DOHH2 (cell line): Measurements from ENCODE around the gene GRM4.
"Not testable (repeated sequence)": the region's sequence is repeated elsewhere in the genome, so short reads cannot be mapped to it uniquely, and the experiment has no call there.

Source experiments
- H3F3A ChIP-seq: fragments of 200-600 bp; sonication (generic), shearing (Covaris generic); 2 replicates; pipeline ENCODE4 v1.6.0; 2016; ENCODE audit warnings: antibody characterized with exemption, mild to moderate bottlenecking; ENCODE audit not compliant: control insufficient read depth, insufficient read depth
- H3K27ac ChIP-seq: fragments of 200-600 bp; sonication (generic); 2 replicates; pipeline ENCODE4 v1.5.1; 2014; ENCODE audit warnings: low read depth, mild to moderate bottlenecking, low read length, moderate library complexity
- H3K27me3 ChIP-seq: fragments of 200-600 bp; sonication (generic); 2 replicates; pipeline ENCODE4 v1.6.1; 2014; ENCODE audit warnings: mild to moderate bottlenecking, low read length, mixed read lengths; ENCODE audit not compliant: control insufficient read depth
- H3K36me3 ChIP-seq: fragments of 200-600 bp; sonication (generic); 2 replicates; pipeline ENCODE4 v1.6.1; 2014; ENCODE audit warnings: mild to moderate bottlenecking, low read length, moderate library complexity, mixed read lengths; ENCODE audit not compliant: control insufficient read depth
- H3K4me1 ChIP-seq: fragments of 200-600 bp; sonication (generic); 2 replicates; pipeline ENCODE4 v1.6.1; 2014; ENCODE audit warnings: mild to moderate bottlenecking, low read length, mixed read lengths; ENCODE audit not compliant: control insufficient read depth
- H3K4me2 ChIP-seq: fragments of 200-600 bp; sonication (generic); 2 replicates; pipeline ENCODE4 v1.6.0; 2014; ENCODE audit warnings: mild to moderate bottlenecking, low read length, moderate library complexity
- H3K4me3 ChIP-seq: fragments of 200-600 bp; sonication (generic); 2 replicates; pipeline ENCODE4 v1.5.1; 2014; ENCODE audit warnings: mild to moderate bottlenecking, low read length, mixed read lengths
- H3K79me2 ChIP-seq: fragments of 200-600 bp; sonication (generic); 2 replicates; pipeline ENCODE4 v1.6.1; 2014; ENCODE audit warnings: mild to moderate bottlenecking, low read length, mixed read lengths; ENCODE audit not compliant: control insufficient read depth
- H3K9me2 ChIP-seq: fragments of 200-600 bp; sonication (generic); replicated peaks from 2 replicates; pipeline ENCODE4 v1.6.1; 2014; ENCODE audit warnings: mild to moderate bottlenecking, low read length, mixed read lengths; ENCODE audit not compliant: control insufficient read depth
- H3K9me3 ChIP-seq: fragments of 200-600 bp; sonication (generic); 2 replicates; pipeline ENCODE4 v1.6.1; 2014; ENCODE audit warnings: antibody characterized with exemption, low read length, mixed read lengths; ENCODE audit not compliant: control insufficient read depth, insufficient read depth
- H4K20me1 ChIP-seq: fragments of 200-600 bp; sonication (generic); 2 replicates; pipeline ENCODE4 v1.6.0; 2014; ENCODE audit warnings: low read depth, mild to moderate bottlenecking, antibody characterized with exemption, low read length, moderate library complexity; ENCODE audit not compliant: control insufficient read depth, insufficient read depth
- EZH2phosphoT487 ChIP-seq: fragments of 200-600 bp; sonication (generic); IDR thresholded peaks from 2 replicates; pipeline ENCODE4 v1.6.1; 2017; ENCODE audit warnings: borderline replicate concordance, mild to moderate bottlenecking, antibody characterized with exemption, low read length, moderate library complexity, mixed read lengths
- TF ChIP-seq, protein P1 (sequence below): fragments of 200-600 bp; sonication (generic); IDR thresholded peaks from one replicate; pipeline ENCODE4 v1.5.1; 2014; ENCODE audit warnings: antibody characterized with exemption, mild to moderate bottlenecking, low read depth, low read length; ENCODE audit not compliant: poor library complexity, severe bottlenecking

GRM4 gene

GRCh38 chr6:34189806-34190503, 44.1 kb upstream of the GRM4 start:
- Histone ChIP-seq H3K4me2 (peak overlapping the region; percentile 21; the same call in 1 of the 2 replicates), H3F3A (no peaks in the 10 kb centered on the region), H3K4me1 (peaks cover 17% of the 10 kb centered on the region), H3K27me3 (peaks cover under 1% of the 10 kb centered on the region; the same call in 1 of the 2 replicates), H3K9me3 (no peaks in the 10 kb centered on the region), H3K9me2 (no peaks in the 10 kb centered on the region), H3K79me2 (no peaks in the 10 kb centered on the region), H3K36me3 (no peaks in the 10 kb centered on the region), H3K4me3 (no peak overlapping the region), H4K20me1 (no peaks in the 10 kb centered on the region), H3K27ac (no peak overlapping the region)
- TF ChIP-seq EZH2phosphoT487, result no peak
- TF ChIP-seq, protein P1, sequence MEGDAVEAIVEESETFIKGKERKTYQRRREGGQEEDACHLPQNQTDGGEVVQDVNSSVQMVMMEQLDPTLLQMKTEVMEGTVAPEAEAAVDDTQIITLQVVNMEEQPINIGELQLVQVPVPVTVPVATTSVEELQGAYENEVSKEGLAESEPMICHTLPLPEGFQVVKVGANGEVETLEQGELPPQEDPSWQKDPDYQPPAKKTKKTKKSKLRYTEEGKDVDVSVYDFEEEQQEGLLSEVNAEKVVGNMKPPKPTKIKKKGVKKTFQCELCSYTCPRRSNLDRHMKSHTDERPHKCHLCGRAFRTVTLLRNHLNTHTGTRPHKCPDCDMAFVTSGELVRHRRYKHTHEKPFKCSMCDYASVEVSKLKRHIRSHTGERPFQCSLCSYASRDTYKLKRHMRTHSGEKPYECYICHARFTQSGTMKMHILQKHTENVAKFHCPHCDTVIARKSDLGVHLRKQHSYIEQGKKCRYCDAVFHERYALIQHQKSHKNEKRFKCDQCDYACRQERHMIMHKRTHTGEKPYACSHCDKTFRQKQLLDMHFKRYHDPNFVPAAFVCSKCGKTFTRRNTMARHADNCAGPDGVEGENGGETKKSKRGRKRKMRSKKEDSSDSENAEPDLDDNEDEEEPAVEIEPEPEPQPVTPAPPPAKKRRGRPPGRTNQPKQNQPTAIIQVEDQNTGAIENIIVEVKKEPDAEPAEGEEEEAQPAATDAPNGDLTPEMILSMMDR, result peak; percentile 64

DNA sequence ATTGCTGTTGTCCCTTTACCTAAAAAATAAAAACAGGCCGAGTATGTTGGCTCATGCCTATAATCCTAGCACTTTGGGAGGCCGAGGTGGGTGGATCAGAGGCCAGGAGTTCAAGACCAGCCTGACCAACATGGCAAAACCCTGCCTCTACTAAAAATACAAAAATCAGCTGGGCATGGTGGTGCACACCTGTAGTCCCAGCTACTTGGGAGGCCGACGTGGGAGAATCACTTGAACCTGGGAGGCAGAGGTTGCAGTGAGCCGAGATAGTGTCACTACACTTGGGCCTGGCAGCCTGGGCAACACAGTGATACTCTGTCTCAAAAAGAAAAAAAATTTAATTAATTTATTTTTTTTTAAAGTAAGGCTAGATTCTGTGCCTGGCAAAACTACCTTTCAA, 38.8 kb upstream of the GRM4 start:
- not testable (repeated sequence) for H3K36me3 ChIP-seq, H4K20me1 ChIP-seq, H3K9me3 ChIP-seq, H3K4me3 ChIP-seq, H3K4me2 ChIP-seq, H3K27ac ChIP-seq, H3K9me2 ChIP-seq, H3K27me3 ChIP-seq, H3K79me2 ChIP-seq
- peaks cover 31% of the 10 kb centered on the region for H3K4me1 ChIP-seq
- H3F3A ChIP-seq, result peaks cover 16% of the 10 kb centered on the region

DNA sequence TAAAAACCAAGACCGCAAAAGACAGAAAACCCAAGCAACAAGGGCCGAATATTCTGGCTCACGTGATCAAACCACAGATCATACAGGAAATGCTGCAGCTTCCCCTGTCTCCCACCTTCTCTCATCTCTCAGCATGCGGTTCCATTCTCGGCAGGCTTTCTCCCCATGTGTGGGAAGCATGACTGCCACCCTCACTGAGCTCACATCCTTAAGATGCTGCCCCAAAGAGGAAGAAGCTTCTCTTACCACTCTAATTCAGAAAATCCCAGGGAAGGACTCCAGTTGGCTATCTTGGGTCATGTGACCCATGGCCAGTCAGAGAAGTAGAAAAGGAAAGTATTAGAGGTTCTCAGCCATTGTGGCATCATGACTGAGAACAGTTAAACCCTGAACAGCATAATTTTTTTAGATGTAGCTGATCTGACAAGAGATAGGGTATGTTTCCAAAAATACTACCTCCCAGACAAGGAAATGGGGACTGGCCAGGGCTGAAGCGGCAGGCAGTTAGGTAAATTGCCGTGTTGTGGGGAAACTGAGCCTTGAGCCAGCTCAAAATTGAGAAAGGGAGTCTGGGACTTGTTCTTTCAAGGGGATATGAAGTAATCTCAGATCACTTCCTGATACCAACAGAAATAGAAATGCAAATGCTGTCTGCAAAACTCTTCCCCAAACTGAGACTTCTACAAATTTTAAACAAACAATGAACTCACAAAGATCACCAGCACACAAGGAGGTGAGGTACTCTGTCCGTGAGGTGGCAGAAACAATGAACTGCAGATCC, 37.1 kb upstream of the GRM4 start:
- H4K20me1 ChIP-seq, result no peaks in the 10 kb centered on the region
- no peaks in the 10 kb centered on the region for H3K36me3 ChIP-seq
- peak overlapping the region; percentile 78 for H3K4me2 ChIP-seq
- H3K27me3 ChIP-seq, result no peaks in the 10 kb centered on the region
- peak overlapping the region; percentile 69 for H3K4me3 ChIP-seq
- H3K9me3 ChIP-seq, result no peaks in the 10 kb centered on the region
- H3K4me1 ChIP-seq, result peaks cover 34% of the 10 kb centered on the region
- H3F3A ChIP-seq, result peaks cover 16% of the 10 kb centered on the region
- H3K79me2 ChIP-seq, result peaks cover 3% of the 10 kb centered on the region
- no peak for TF ChIP-seq EZH2phosphoT487
- TF ChIP-seq, protein P1, result peak; percentile 9
- H3K27ac ChIP-seq, result peak overlapping the region; percentile 85
- no peaks in the 10 kb centered on the region for H3K9me2 ChIP-seq

DNA sequence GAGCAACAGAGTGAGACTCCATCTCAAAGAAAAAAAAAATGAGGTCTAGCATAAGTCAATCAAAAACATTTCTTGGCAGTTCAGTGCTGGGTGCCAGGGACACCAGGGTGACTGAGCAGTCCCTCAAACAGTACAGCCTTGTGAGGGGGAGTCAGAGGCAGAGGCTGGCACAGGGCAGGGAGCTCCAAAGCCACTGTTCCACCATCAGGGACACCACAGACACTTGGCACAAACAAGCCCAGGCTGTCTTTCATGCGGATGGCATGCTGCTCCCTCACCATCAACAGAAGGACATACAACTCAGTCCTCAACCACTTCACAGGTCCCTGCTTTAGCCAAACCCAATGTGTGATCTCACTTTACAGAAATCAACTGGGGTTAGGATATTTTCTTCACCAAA, 36.0 kb upstream of the GRM4 start:
- peaks cover 3% of the 10 kb centered on the region for H3K79me2 ChIP-seq
- peak overlapping the region; percentile 69 for H3K4me3 ChIP-seq
- H4K20me1 ChIP-seq, result no peaks in the 10 kb centered on the region
- H3K27me3 ChIP-seq, result no peaks in the 10 kb centered on the region
- H3K4me1 ChIP-seq, result peaks cover 34% of the 10 kb centered on the region
- H3K27ac ChIP-seq, result peak overlapping the region; percentile 85
- H3K9me2 ChIP-seq, result no peaks in the 10 kb centered on the region
- H3K36me3 ChIP-seq, result no peaks in the 10 kb centered on the region
- H3K4me2 ChIP-seq, result peak overlapping the region; percentile 78
- TF ChIP-seq EZH2phosphoT487, result no peak
- TF ChIP-seq, protein P1, result no peak
- H3F3A ChIP-seq, result peaks cover 16% of the 10 kb centered on the region
- no peaks in the 10 kb centered on the region for H3K9me3 ChIP-seq
